Endothelial cell of umbilical vein (primary cell): ENCODE measurements around the gene PTMA.

Experiments used
- CTCF ChIP-seq, 2 donors: IDR thresholded peaks; 1 replicate in 1 of 2; 2 replicates in 1 of 2; pipeline ENCODE4 v1.5.1; 2011; ENCODE audit warnings: low read length in 2 of 2, mild to moderate bottlenecking in 2 of 2, moderate library complexity in 2 of 2, control low read depth in 1 of 2, inconsistent platforms in 1 of 2, low read depth in 1 of 2; ENCODE audit not compliant: insufficient read depth in 1 of 2; ENCODE audit errors: extremely low read depth in 1 of 2
- EZH2 ChIP-seq: IDR thresholded peaks from 2 replicates; pipeline ENCODE4 v1.6.1; 2012; ENCODE audit warnings: borderline replicate concordance, low read depth, mild to moderate bottlenecking, moderate library complexity, low read length, inconsistent platforms; ENCODE audit not compliant: severe bottlenecking
- JUN ChIP-seq: IDR thresholded peaks from 2 replicates; pipeline ENCODE4 v1.6.1; 2011; ENCODE audit warnings: borderline replicate concordance, low read depth; ENCODE audit not compliant: insufficient read length, insufficient read depth
- MYC ChIP-seq: IDR thresholded peaks from one replicate; pipeline ENCODE4 v1.6.1; 2011; ENCODE audit warnings: mild to moderate bottlenecking, low read depth, low read length
- POLR2A ChIP-seq: IDR thresholded peaks from 2 replicates; pipeline ENCODE4 v1.6.1; 2012; ENCODE audit warnings: low read depth, mild to moderate bottlenecking, control low read depth, low read length
- POLR2AphosphoS5 ChIP-seq: IDR thresholded peaks from 2 replicates; pipeline ENCODE4 v1.6.1; 2012; ENCODE audit warnings: low read depth, mild to moderate bottlenecking, control low read depth, low read length, moderate library complexity; ENCODE audit not compliant: insufficient read depth
- TF ChIP-seq, protein P1 (sequence below): IDR thresholded peaks from 2 replicates; pipeline ENCODE4 v1.6.1; 2011; ENCODE audit not compliant: insufficient read depth, insufficient read length

DNA sequence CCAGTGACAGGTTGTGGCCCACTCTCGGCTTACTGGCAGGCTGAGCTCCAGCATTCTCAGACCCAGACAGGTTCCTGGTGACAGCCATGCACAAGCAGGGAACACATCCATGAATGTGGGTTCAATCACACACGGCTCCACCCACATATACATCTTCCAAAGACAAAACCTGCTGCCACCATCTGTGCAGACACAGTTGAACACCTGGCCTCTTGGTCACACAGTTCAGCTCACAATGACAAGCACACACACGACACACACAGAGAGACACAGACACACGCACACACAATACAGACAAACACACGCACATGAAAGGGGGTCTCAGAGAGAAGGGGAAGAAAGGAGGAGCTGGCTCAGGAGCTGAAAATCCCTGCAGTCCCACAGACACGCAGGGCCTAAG is 32.1 kb upstream of the PTMA start:
- TF ChIP-seq CTCF (IDR thresholded peaks at IDR 0.05; ENCODE audit: extremely low read depth in 1 of 2, insufficient read depth in 1 of 2, low read depth in 1 of 2, low read length in 2 of 2), result no peak
- no peak for TF ChIP-seq POLR2AphosphoS5
- TF ChIP-seq EZH2, result no peak
- TF ChIP-seq POLR2A, result no peak
- TF ChIP-seq, protein P1, sequence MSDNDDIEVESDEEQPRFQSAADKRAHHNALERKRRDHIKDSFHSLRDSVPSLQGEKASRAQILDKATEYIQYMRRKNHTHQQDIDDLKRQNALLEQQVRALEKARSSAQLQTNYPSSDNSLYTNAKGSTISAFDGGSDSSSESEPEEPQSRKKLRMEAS, result no peak
- TF ChIP-seq JUN, result no peak
- no peak for TF ChIP-seq MYC
